Endothelial cell (in vitro differentiated cells): Measurements from ENCODE around the gene TNIP2. TPM values are rescaled to one million over a fixed set of nuclear protein-coding genes. Genes with fewer than 3 reads are reported as not detected.
"Not testable (repeated sequence)": the region's sequence is repeated elsewhere in the genome, so short reads cannot be mapped to it uniquely, and the experiment has no call there.

Source experiments
- DNase-seq: peaks from one replicate; pipeline ENCODE4 v3.0.0; 2021; ENCODE audit warnings: low spot score
- H3K27ac Mint-ChIP-seq: one replicate; pipeline ENCODE4 v1.8.0; 2021; ENCODE audit warnings: mixed read lengths, inconsistent platforms; ENCODE audit not compliant: unreplicated experiment
- H3K27me3 Mint-ChIP-seq: one replicate; pipeline ENCODE4 v1.8.0; 2021; ENCODE audit warnings: mild to moderate bottlenecking, moderate library complexity, mixed read lengths, inconsistent platforms; ENCODE audit not compliant: unreplicated experiment
- H3K36me3 Mint-ChIP-seq: one replicate; pipeline ENCODE4 v1.8.0; 2021; ENCODE audit warnings: mild to moderate bottlenecking, low read depth, mixed read lengths, inconsistent platforms; ENCODE audit not compliant: unreplicated experiment
- H3K4me1 Mint-ChIP-seq: one replicate; pipeline ENCODE4 v1.8.0; 2021; ENCODE audit warnings: mild to moderate bottlenecking, mixed read lengths, inconsistent platforms; ENCODE audit not compliant: unreplicated experiment
- H3K4me3 Mint-ChIP-seq: one replicate; pipeline ENCODE4 v1.8.0; 2021; ENCODE audit warnings: mild to moderate bottlenecking, mixed read lengths, inconsistent platforms; ENCODE audit not compliant: unreplicated experiment
- H3K9me3 Mint-ChIP-seq: one replicate; pipeline ENCODE4 v1.8.0; 2021; ENCODE audit warnings: mixed read lengths, inconsistent platforms; ENCODE audit not compliant: unreplicated experiment
- total RNA-seq: library from RNA; stranded (reverse); fragmentation: NEBNext Ultra II Directional; extraction: Animal tissue kit (Norgen Biotek cat#: 25700); gene quantifications from one replicate; pipeline ENCODE4 v1.2.1, GENCODE V29; 2021; ENCODE audit not compliant: unreplicated experiment
- TF ChIP-seq, protein P1 (sequence below): fragments of 200-600 bp; sonication (generic); IDR thresholded peaks from one replicate; pipeline ENCODE4 v1.5.0; 2021; ENCODE audit warnings: antibody characterized with exemption; ENCODE audit not compliant: unreplicated experiment

TNIP2 gene
- total RNA-seq, 1 donor from 2014 or later, result 29.3 TPM

DNA sequence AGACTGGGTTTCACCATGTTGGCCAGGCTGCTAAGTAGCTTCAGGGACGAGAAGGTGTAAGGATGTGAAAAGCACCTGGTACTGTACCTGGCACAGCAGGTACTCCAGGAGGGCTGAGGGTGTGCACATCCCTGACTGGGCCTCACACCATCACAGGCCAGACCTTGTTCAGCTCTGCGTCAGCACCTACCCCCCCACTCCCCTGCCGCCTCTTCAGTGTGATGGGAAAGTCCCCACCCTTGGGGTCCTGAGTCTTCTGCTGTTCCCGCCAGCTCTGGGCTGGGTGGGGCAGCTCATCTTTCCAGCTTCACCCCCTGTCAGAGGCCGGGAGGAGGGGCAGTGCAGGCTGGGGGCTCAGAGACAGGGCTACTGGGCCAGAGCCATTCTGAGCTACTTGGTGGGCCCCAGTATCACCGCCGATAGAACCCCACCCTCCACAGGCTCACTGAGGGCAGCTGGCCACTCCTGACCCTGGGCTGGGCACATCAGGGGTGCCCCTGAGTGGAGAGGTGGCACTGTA, 30.1 kb upstream of the TNIP2 start:
- no peaks in the 10 kb centered on the region for H3K9me3 Mint-ChIP-seq
- peaks cover 7% of the 10 kb centered on the region for H3K27me3 Mint-ChIP-seq
- H3K4me1 Mint-ChIP-seq, result peaks cover 4% of the 10 kb centered on the region
- no peak for DNase-seq
- H3K27ac Mint-ChIP-seq, result no peak overlapping the region
- TF ChIP-seq, protein P1, sequence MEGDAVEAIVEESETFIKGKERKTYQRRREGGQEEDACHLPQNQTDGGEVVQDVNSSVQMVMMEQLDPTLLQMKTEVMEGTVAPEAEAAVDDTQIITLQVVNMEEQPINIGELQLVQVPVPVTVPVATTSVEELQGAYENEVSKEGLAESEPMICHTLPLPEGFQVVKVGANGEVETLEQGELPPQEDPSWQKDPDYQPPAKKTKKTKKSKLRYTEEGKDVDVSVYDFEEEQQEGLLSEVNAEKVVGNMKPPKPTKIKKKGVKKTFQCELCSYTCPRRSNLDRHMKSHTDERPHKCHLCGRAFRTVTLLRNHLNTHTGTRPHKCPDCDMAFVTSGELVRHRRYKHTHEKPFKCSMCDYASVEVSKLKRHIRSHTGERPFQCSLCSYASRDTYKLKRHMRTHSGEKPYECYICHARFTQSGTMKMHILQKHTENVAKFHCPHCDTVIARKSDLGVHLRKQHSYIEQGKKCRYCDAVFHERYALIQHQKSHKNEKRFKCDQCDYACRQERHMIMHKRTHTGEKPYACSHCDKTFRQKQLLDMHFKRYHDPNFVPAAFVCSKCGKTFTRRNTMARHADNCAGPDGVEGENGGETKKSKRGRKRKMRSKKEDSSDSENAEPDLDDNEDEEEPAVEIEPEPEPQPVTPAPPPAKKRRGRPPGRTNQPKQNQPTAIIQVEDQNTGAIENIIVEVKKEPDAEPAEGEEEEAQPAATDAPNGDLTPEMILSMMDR, result no peak
- no peak overlapping the region for H3K4me3 Mint-ChIP-seq
- H3K36me3 Mint-ChIP-seq, result no peaks in the 10 kb centered on the region

DNA sequence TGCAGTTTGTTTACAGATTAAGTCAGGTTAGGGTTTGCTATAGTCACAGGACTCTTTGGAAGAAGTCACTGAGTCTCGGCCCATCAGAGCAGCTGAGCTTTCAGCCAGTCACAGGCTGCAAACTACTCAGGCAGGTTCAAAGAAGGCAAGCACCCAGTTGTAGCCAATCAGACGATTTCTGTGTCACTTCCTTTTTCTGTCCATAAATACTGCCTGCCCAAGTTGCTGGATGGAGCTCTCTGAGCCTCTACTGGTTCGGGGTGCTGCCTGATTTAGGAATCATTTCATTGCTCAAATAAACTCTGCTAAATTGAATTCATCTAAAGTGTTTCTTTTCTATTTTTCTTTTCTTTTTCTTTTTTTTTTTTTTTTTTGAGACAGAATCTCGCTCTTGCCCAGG, 29.5 kb upstream of the TNIP2 start:
- no peaks in the 10 kb centered on the region for H3K9me3 Mint-ChIP-seq
- DNase-seq, result no peak
- peaks cover 4% of the 10 kb centered on the region for H3K4me1 Mint-ChIP-seq
- H3K4me3 Mint-ChIP-seq, result no peak overlapping the region
- H3K27ac Mint-ChIP-seq, result no peak overlapping the region
- no peaks in the 10 kb centered on the region for H3K36me3 Mint-ChIP-seq
- TF ChIP-seq, protein P1, result no peak
- H3K27me3 Mint-ChIP-seq, result peaks cover 7% of the 10 kb centered on the region

DNA sequence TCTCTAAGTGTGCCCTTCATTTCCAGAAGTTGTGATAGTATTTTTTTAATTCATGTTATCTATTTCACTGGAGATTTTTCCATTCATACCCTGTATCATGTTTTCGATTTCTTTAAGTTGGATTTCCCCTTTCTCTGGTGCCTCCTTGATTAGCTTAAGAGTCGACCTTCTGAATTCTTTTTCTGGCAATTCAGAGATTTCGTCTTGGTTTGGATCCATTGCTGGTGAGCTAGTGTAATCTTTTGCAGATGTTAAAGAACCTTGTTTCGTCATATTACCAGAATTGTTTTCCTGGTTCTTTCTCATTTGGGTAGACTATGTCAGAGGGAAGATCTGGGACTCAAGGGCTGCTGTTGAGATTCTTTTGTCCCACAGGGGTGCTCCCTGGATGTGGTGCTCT, 27.7 kb upstream of the TNIP2 start:
- no peak for DNase-seq
- TF ChIP-seq, protein P1, result no peak
- Mint-ChIP-seq H3K36me3 (no peaks in the 10 kb centered on the region), H3K27me3 (peaks cover 1% of the 10 kb centered on the region), H3K4me3 (no peak overlapping the region), H3K9me3 (no peaks in the 10 kb centered on the region), H3K4me1 (no peaks in the 10 kb centered on the region), H3K27ac (no peak overlapping the region)

DNA sequence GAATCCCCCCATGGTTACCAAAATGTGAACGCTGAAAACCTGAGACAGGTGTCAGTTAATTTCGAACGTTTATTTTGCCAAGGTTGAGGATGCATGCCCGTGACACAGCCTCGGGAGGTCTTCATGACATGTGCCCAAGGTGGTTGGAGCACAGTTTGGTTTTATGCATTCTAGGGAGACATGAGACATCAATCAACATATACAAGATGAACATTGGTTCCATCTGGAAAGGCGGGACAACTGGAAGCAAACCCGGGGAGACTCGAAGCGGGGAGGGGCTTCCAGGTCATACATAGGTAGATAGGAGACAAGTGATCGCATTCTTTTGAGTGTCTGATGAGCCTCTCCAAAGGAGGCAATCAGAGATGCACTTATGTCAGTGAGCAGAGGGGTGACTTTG, 25.8 kb upstream of the TNIP2 start:
- peaks cover 1% of the 10 kb centered on the region for H3K27me3 Mint-ChIP-seq
- no peaks in the 10 kb centered on the region for H3K9me3 Mint-ChIP-seq
- no peak overlapping the region for H3K4me3 Mint-ChIP-seq
- H3K36me3 Mint-ChIP-seq, result no peaks in the 10 kb centered on the region
- no peak for DNase-seq
- no peak overlapping the region for H3K27ac Mint-ChIP-seq
- H3K4me1 Mint-ChIP-seq, result no peaks in the 10 kb centered on the region
- TF ChIP-seq, protein P1, result no peak

DNA sequence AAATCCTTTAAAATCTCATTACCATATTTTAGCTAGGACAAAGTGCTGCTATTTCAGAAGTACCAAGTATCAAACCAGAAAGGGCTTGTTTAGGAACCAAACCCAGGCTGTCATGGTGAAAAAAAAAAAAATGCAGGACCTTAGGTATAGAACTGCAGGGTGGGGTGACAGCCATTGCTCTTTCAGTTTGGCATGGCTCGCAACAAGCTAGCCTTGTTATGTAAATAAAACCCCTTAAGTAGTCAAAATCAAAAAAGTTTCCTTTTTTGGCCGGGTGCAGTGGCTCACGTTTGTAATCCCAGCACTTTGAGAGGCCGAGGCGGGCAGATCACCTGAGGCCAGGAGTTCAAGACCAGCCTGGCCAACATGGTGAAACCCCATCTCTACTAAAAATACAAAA, 24.5 kb upstream of the TNIP2 start:
- not testable (repeated sequence) for H3K4me1 Mint-ChIP-seq, H3K9me3 Mint-ChIP-seq, H3K36me3 Mint-ChIP-seq, DNase-seq, H3K27me3 Mint-ChIP-seq, H3K27ac Mint-ChIP-seq, H3K4me3 Mint-ChIP-seq
